Stimulated activated CD8-positive, alpha-beta memory T cell treated with anti-CD3 and anti-CD28 coated beads, Interleukin-2, amount 100 ng/mL, for 1 hour (primary cell): ENCODE results near the gene ENTREP3.
A peak's percentile ranks its signal among the peaks of the same experiment; 100 is the strongest.
"Not testable (repeated sequence)": the region's sequence is repeated elsewhere in the genome, so short reads cannot be mapped to it uniquely, and the experiment has no call there.

Experiments used
- DNase-seq, 2 donors: peaks; one replicate each; pipeline ENCODE4 v3.0.0-alpha.2; 2020; ENCODE audit warnings: low read depth in 2 of 2

Gene ENTREP3

GRCh38 chr1:155225404-155225759 is 29.9 kb downstream of the ENTREP3 start:
- not testable (repeated sequence) for DNase-seq

- no peak for DNase-seq
Measured at GRCh38 chr1:155223047-155223446, 32.2 kb downstream of the ENTREP3 start.

GRCh38 chr1:155220211-155220965 is 34.9 kb downstream of the ENTREP3 start:
- DNase-seq: not testable (repeated sequence)

GRCh38 chr1:155219592-155220031 is 35.7 kb downstream of the ENTREP3 start:
- DNase-seq: no peak

- DNase-seq: no peak
Measured at GRCh38 chr1:155218854-155219591, 36.3 kb downstream of the ENTREP3 start.

GRCh38 chr1:155214702-155215101 is 40.6 kb downstream of the ENTREP3 start:
- DNase-seq: not testable (repeated sequence)

GRCh38 chr1:155212051-155212440 is 43.2 kb downstream of the ENTREP3 start:
- not testable (repeated sequence) for DNase-seq

- not testable (repeated sequence) for DNase-seq
Measured at GRCh38 chr1:155211381-155212050, 43.8 kb downstream of the ENTREP3 start.

- DNase-seq: no peak
Measured at GRCh38 chr1:155210314-155211104, 44.8 kb downstream of the ENTREP3 start.

GRCh38 chr1:155209312-155209721 is 46.0 kb downstream of the ENTREP3 start:
- no peak for DNase-seq

GRCh38 chr1:155208541-155209311 is 46.6 kb downstream of the ENTREP3 start, which contains the start of gene MTX1:
Gene MTX1, plus strand, starts transcription at chr1:155208695. Its CDS starts 110 bp downstream, at chr1:155208805.
- peak; percentile 75 to 85 for DNase-seq

GRCh38 chr1:155207806-155208540 is 47.3 kb downstream of the ENTREP3 start, which contains the start of gene THBS3:
Gene THBS3, minus strand, starts transcription at chr1:155207897. Its CDS starts 21 bp downstream, at chr1:155207876.
- no peak for DNase-seq

- DNase-seq: peak; percentile 84 to 86
Measured at GRCh38 chr1:155206891-155207805, 48.1 kb downstream of the ENTREP3 start.

GRCh38 chr1:155205969-155206593 is 49.2 kb downstream of the ENTREP3 start:
- no peak for DNase-seq

GRCh38 chr1:155205035-155205434 is 50.2 kb downstream of the ENTREP3 start:
- DNase-seq: no peak

GRCh38 chr1:155202731-155203515 is 52.4 kb downstream of the ENTREP3 start:
- DNase-seq: no peak

GRCh38 chr1:155202198-155202597 is 53.1 kb downstream of the ENTREP3 start:
- no peak for DNase-seq

GRCh38 chr1:155200920-155201319 is 54.4 kb downstream of the ENTREP3 start:
- DNase-seq: no peak
